Parathyroid adenoma (tissue), 2 donors: ENCODE results near the gene OR11A1.

Source experiments
- H2AFZ ChIP-seq: fragments of 300-600 bp; sonication (generic); one replicate; pipeline ENCODE4 v1.7.0; 2017; ENCODE audit warnings: antibody characterized with exemption, mild to moderate bottlenecking
- H3K27ac ChIP-seq: fragments of 300-600 bp; sonication (generic); one replicate; pipeline ENCODE4 v1.7.0; 2017
- H3K27me3 ChIP-seq: fragments of 300-600 bp; sonication (generic); one replicate; pipeline ENCODE4 v1.7.0; 2017; ENCODE audit warnings: low read length; ENCODE audit not compliant: control insufficient read depth, insufficient read depth
- H3K36me3 ChIP-seq: fragments of 300-600 bp; sonication (generic); one replicate; pipeline ENCODE4 v1.7.0; 2017; ENCODE audit warnings: low read length; ENCODE audit not compliant: control insufficient read depth, insufficient read depth
- H3K4me1 ChIP-seq: fragments of 300-600 bp; sonication (generic); one replicate; pipeline ENCODE4 v1.7.0; 2017; ENCODE audit warnings: control low read depth
- H3K4me2 ChIP-seq: fragments of 300-600 bp; sonication (generic); one replicate; pipeline ENCODE4 v1.7.0; 2017; ENCODE audit warnings: low read length
- H3K4me3 ChIP-seq: fragments of 300-600 bp; sonication (generic); one replicate; pipeline ENCODE4 v1.7.0; 2017; ENCODE audit warnings: low read depth, low read length
- H3K79me2 ChIP-seq: fragments of 300-600 bp; sonication (generic); one replicate; pipeline ENCODE4 v1.7.0; 2017; ENCODE audit warnings: control low read depth
- H3K9ac ChIP-seq: fragments of 300-600 bp; sonication (generic); one replicate; pipeline ENCODE4 v1.7.0; 2017; ENCODE audit warnings: mild to moderate bottlenecking
- H3K9me3 ChIP-seq: fragments of 300-600 bp; sonication (generic); one replicate; pipeline ENCODE4 v1.7.0; 2017; ENCODE audit warnings: low read length; ENCODE audit not compliant: control insufficient read depth
- CTCF ChIP-seq: fragments of 300-600 bp; sonication (generic); IDR thresholded peaks from one replicate; pipeline ENCODE4 v1.7.0; 2017; ENCODE audit warnings: antibody characterized with exemption, mild to moderate bottlenecking
- donor health status: primary hyperparathyroidism.

OR11A1 gene

GRCh38 chr6:29478740-29479139, 21.9 kb upstream of the OR11A1 start:
- Histone ChIP-seq H2AFZ (no peak overlapping the region), H3K4me1 (no peaks in the 10 kb centered on the region), H3K9ac (no peak overlapping the region), H3K4me3 (no peak overlapping the region), H3K4me2 (no peak overlapping the region), H3K9me3 (no peaks in the 10 kb centered on the region), H3K27ac (no peak overlapping the region), H3K79me2 (no peaks in the 10 kb centered on the region), H3K36me3 (no peaks in the 10 kb centered on the region), H3K27me3 (no peaks in the 10 kb centered on the region)
- TF ChIP-seq CTCF: no peak

GRCh38 chr6:29477923-29478450, 21.1 kb upstream of the OR11A1 start:
- Histone ChIP-seq H3K4me3 (no peak overlapping the region), H3K36me3 (no peaks in the 10 kb centered on the region), H2AFZ (no peak overlapping the region), H3K9me3 (no peaks in the 10 kb centered on the region), H3K27me3 (no peaks in the 10 kb centered on the region), H3K4me2 (no peak overlapping the region), H3K9ac (no peak overlapping the region), H3K4me1 (no peaks in the 10 kb centered on the region), H3K27ac (no peak overlapping the region), H3K79me2 (no peaks in the 10 kb centered on the region)
- no peak for TF ChIP-seq CTCF

- Histone ChIP-seq H3K27me3 (no peaks in the 10 kb centered on the region), H3K4me2 (no peak overlapping the region), H2AFZ (no peak overlapping the region), H3K9ac (no peak overlapping the region), H3K9me3 (no peaks in the 10 kb centered on the region), H3K79me2 (no peaks in the 10 kb centered on the region), H3K4me3 (no peak overlapping the region), H3K27ac (no peak overlapping the region), H3K36me3 (no peaks in the 10 kb centered on the region), H3K4me1 (no peaks in the 10 kb centered on the region)
- no peak for TF ChIP-seq CTCF
Measured at GRCh38 chr6:29474996-29475395, 18.1 kb upstream of the OR11A1 start.

GRCh38 chr6:29466241-29466640, 9.4 kb upstream of the OR11A1 start:
- Histone ChIP-seq H3K4me1 (no peaks in the 10 kb centered on the region), H3K4me2 (no peak overlapping the region), H2AFZ (no peak overlapping the region), H3K9ac (no peak overlapping the region), H3K27me3 (no peaks in the 10 kb centered on the region), H3K27ac (no peak overlapping the region), H3K36me3 (no peaks in the 10 kb centered on the region), H3K4me3 (no peak overlapping the region), H3K79me2 (no peaks in the 10 kb centered on the region), H3K9me3 (no peaks in the 10 kb centered on the region)
- no peak for TF ChIP-seq CTCF

- no peaks in the 10 kb centered on the region for H3K79me2 ChIP-seq
Measured at GRCh38 chr6:29465801-29466200, 8.9 kb upstream of the OR11A1 start.

More at GRCh38 chr6:29465801-29466200, 8.9 kb upstream of the OR11A1 start:
- no peaks in the 10 kb centered on the region for H3K9me3 ChIP-seq
- no peaks in the 10 kb centered on the region for H3K27me3 ChIP-seq
- no peaks in the 10 kb centered on the region for H3K36me3 ChIP-seq
- no peaks in the 10 kb centered on the region for H3K4me1 ChIP-seq
- no peak overlapping the region for H3K9ac ChIP-seq
- no peak overlapping the region for H3K4me2 ChIP-seq
- TF ChIP-seq CTCF: no peak
- no peak overlapping the region for H3K4me3 ChIP-seq
- H3K27ac ChIP-seq: no peak overlapping the region
- H2AFZ ChIP-seq: no peak overlapping the region
